Activated naive CD8-positive, alpha-beta T cell treated with anti-CD3 and anti-CD28 coated beads, Interleukin-2, amount 50 U/mL, for 16 hours (primary cell): ENCODE data around the gene ATP7B.

Experiments
- DNase-seq: peaks from one replicate; pipeline ENCODE4 v3.0.0-alpha.2; 2020; ENCODE audit warnings: low read depth, low spot score

Gene ATP7B

GRCh38 chr13:51950722-51951121 lies 60.5 kb downstream of the ATP7B start:
- no peak for DNase-seq

GRCh38 chr13:51946163-51946669 lies 65.0 kb downstream of the ATP7B start:
- no peak for DNase-seq

DNA sequence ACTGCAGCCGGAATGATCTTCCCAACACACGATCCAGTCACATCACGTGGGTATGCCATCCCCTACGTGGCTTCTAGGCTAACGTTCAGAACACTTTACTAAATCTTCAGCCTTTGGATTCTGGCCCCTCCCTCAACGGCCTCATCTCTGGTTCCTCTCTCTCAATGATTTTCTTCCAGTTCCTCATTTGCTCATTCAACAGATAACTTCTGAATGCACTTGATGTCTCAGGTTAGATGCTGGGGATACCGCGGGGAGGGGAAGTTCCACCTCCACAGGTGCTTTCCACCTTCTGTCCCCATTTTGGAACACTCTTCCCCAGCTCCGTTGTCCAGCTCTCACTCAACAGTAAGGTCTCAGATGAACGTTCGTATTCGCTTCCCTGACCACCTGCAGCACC lies 66.1 kb downstream of the ATP7B start:
- no peak for DNase-seq

- no peak for DNase-seq
Observed at GRCh38 chr13:51944428-51944827, 66.8 kb downstream of the ATP7B start.

- no peak for DNase-seq
Observed at GRCh38 chr13:51943721-51944120, 67.5 kb downstream of the ATP7B start.

DNA sequence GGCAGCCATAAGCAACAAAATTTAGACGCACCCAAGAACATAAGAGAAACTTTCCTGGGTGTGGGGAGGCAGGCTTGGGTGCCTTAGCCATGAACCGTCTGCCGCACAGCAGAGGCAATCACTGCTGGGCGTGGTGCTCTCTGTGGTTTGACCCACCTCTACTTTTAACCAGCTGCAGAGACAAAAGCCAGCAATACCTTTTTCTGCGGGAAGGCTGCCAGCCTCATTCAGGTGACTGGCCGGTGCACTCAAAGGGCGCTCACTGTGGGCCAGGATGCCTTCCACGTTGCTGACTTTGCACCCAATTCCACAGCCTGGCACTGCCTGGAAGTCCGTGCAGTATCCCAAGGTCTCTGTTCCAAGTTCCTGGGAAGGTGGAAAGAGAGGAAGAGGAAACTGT lies 69.1 kb downstream of the ATP7B start:
- DNase-seq, result no peak

DNA sequence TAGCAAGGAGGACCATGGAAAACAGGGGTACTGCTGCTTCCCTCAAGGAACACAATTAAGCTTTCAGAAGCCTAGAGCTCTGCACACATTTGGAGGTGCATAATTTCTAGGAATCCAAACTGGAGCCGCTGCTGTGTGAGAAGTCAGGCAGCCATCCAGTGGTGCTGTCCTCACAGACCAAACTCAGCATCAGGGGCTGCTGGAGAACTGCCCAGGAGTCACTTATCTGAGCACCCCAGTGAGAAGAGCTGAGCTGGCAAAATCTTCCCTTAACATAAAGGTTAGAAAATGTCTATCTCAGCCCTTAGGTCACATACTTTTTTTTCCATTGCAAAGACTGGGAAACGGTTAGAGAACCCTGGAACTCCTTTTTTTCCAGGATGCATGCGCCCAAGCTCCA lies 72.8 kb downstream of the ATP7B start:
- no peak for DNase-seq

GRCh38 chr13:51937320-51938290 lies 73.6 kb downstream of the ATP7B start:
- DNase-seq, result no peak

GRCh38 chr13:51935326-51936171 lies 75.7 kb downstream of the ATP7B start:
- no peak for DNase-seq

GRCh38 chr13:51934461-51935087 lies 76.7 kb downstream of the ATP7B start:
- no peak for DNase-seq

- DNase-seq, result no peak
Observed at GRCh38 chr13:51933466-51934058, 77.7 kb downstream of the ATP7B start.

DNA sequence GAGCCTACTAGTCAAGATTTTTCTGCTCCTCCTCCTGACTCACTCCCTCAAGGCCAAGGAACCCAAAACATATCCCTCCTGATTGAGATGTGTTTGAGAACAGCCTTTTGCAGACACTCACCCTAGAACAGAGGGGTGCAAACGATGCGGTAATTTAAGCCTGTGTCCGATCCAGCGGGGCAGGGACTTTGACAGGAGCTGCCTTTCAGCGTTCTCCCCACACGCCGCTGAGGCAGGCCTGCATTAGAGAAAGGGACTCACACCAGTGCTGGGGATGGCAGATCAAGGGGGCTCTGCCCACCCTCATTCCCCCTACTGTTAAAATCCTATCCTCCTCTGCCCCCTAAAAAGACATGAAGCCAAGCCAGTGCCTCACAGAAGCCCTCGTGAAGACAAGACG lies 79.0 kb downstream of the ATP7B start:
- no peak for DNase-seq

DNA sequence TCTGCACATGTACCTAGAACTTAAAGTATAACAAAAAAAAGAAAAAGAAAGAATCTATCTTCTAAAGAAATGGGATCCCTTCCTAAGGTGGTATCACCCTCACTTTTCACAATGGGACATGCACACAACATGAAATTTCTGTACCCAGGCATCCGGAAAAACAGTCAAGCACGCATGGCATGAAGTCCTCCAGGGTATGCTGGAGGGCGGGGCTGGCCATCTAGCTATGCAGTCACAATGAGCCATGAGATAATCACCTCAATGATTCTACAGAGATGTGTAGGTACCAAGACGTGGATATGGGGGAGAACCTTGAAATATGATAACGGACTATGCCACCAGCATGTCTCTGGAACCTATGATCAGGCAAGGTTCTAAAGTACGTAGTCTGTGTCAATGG lies 79.6 kb downstream of the ATP7B start:
- no peak for DNase-seq

DNA sequence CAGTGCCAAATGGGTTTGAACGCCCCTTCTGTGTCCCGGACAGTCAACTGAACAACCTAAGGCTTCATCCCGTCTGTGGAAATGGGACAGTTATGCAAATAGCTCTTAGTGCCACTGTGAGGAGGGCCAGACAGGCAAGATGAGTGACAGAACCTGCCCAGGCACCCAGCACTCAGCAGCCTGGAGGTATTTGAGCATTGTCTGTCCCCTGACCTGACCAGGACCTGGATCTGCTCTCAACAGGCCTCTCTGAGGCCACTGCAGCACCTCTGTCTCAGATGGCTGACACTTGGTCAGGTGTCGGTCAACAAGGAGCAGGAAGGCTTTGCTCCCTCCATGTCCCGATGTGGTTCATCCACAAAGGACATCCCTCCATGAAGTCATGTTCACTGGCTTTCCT lies 81.6 kb downstream of the ATP7B start:
- no peak for DNase-seq

GRCh38 chr13:51928231-51928630 lies 83.0 kb downstream of the ATP7B start:
- DNase-seq, result no peak

DNA sequence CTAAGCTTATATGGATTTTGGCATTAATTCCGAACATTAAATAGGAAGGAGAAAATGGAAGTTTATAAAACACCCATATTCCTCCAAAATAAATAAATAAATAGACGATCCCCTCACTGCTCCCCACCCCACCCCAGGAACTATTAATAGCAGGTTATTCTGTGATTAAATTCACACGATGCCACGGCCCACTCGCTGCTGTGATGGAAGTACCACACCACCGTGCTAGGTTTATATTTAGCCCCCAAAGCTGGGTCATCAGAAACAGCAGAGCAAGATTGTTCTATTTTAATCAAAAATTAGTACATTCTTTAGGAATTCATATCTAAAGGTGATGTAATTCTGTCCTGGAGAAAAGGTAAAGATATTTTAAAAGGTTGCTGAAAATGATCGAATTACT lies 84.1 kb downstream of the ATP7B start:
- DNase-seq, result no peak

- no peak for DNase-seq
Observed at GRCh38 chr13:51926528-51926885, 84.7 kb downstream of the ATP7B start.

GRCh38 chr13:51925865-51926527 lies 85.3 kb downstream of the ATP7B start:
- no peak for DNase-seq

DNA sequence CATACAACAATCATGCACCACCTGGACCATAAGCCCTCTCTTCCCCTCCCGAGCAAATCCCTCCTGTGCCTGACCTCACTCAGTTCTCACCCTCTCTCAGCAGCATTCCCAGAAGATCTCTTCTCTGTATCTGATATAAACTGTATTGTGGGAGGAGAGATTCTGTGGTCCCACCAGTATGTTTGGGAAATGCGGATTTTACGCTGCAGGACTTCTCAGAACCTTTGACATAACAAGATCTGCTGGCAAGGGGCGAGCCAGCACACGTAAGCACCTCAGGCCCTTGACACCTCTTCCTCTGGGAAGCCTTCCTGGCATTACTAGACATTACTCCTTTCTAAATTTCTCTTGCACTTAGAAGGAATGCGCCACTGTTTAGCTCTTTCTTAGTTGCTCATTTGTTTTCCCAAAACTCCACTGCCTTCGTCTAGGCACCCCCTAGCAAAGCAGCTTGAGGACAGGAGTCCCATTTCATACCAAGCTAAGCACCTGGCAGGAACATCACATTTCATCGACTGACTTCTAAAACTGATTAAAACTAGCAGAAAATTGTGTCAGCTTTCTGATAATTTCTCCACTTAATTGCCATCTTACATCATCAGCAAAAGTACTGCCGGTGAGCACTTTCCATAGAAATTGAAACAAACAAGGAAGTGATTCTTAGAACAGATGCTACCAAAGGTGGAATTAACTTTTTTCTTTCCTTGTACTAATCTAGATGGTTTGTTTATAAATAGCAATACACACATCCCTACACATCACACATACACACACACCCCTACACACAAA lies 86.3 kb downstream of the ATP7B start:
- no peak for DNase-seq

- no peak for DNase-seq
Observed at GRCh38 chr13:51923983-51924539, 87.2 kb downstream of the ATP7B start.
